GM19240 (cell line): ENCODE data around the gene NHSL1.

ENCODE experiments used
- DNase-seq: peaks from one replicate; pipeline ENCODE4 v3.0.0; 2011; ENCODE audit warnings: low spot score; ENCODE audit not compliant: insufficient read length

NHSL1 gene

DNA sequence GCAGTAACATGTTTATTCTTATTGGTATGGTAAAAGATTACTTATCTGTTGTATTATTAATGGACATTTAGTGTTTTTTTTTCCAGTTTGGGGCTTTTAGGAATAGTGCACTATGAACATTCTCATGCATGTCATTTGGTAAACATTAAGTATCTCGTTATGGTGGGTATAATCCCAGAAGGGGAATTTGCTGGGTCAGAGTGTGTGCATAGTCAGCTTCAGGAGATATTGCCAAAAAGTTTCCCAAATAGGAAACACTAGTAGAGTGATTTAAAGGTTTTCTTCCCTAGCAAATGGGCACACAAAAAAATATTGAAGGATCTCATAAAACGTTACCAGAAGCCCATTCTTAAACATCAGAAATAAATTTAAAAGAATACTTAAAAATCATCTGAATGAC lies 25.2 kb upstream of the NHSL1 start:
- no peak for DNase-seq

GRCh38 chr6:138523347-138524210 lies 24.3 kb upstream of the NHSL1 start:
- no peak for DNase-seq

DNA sequence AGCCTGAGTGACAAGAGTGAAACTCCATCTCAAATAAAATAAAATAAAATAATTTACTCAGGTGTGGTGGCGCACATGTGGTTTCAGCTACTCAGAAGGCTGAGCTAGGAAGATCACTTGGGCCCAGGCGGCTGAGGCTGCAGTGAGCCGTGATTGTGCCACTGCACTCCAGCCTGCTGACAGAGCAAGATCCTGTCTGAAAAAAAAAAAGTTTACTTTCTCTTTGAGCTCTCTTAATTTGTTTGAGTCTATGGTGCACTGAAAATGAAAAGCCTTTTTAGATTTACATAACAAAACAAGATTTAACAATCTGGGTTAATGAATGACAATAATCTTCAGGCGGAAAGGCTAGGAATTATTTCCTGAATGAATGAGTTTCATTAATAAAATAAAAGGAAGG lies 23.3 kb upstream of the NHSL1 start:
- no peak for DNase-seq

GRCh38 chr6:138521790-138522189 lies 22.5 kb upstream of the NHSL1 start:
- DNase-seq: no peak

DNA sequence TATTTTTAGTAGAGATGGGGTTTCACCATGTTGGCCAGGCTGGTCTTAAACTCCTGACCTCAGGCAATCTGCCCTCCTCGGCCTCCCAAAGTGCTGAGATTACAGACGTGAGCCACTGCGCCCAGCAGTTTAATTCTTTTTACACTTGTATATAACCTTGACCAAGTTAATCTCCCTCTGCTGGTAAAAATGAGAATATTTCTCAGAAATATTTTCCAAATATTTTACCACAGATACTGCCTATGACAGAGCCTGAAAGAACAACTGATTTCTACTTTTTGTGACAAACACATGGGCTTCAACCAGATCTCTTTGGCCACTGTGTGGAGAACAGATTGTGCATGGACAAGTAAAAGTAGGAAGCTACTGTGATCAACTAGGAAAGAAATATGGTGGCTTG lies 21.2 kb upstream of the NHSL1 start:
- DNase-seq: no peak

DNA sequence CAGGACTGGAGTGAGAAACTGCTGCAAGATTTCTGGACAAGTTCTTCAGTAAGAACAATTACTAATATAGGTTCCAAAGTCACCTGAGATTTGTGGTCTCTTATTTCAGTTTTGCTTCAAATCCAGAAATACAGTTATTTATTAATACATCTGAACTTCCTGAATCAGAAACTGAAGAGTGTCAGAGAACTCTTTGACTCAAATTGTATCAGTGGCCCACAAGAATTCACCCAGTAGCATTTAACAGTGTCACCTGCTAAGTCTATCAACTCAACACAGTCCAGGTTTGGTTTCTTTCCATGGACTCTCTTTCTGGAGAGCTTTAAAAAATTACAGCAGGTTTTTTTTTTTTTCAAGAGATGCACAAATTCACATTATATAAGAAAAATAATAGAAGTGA lies 18.8 kb upstream of the NHSL1 start:
- no peak for DNase-seq

- DNase-seq: peak; percentile 36
Observed at GRCh38 chr6:138517635-138518034, 18.3 kb upstream of the NHSL1 start.

DNA sequence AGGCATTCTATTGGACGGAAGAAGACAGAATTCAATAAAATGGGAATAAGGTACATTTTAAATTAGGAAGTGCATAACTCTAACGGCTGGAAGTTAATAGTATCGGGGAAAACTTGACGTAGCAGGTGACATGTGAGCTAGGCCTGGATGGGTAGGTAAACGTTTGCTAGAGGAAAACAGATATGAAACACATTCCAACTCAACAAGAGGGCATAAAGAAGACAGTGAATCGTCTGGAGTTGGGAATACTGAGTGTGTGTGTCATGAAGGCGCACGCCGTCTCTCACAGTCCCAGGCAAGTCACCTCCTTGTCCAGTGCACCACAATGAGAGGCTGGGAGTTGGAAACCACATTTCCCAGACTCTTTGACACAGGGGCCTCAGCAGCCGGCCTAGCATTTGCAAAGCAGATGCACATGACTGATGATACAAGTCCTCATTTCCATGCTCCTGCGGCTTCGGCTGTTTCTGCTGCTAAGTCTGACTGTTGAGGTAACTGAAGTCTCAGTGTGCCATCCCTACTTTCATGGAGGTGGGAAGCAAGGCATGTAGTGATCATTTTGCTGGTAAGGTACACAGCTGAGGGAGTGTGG lies 16.5 kb upstream of the NHSL1 start:
- no peak for DNase-seq

- DNase-seq: no peak
Observed at GRCh38 chr6:138514860-138515540, 15.7 kb upstream of the NHSL1 start.

DNA sequence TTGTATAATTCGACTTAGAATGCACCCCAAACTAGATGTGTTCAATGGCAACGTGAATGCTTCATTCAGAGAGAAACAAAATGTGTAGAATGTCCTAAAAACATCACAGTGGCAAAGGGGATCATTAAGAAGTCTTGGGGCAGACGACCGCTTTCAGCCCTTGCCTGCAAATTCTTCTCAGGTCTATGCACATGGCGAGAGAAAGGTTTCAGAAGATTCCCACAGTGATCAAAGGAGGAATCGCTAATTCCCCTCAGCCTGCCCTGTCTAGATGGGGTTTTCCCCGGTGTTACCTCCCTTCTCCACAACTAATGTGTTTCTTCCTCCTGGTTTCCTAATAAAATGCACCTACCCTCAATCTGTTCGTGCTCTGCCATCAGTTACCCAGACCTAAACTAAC lies 13.3 kb upstream of the NHSL1 start:
- DNase-seq: no peak

DNA sequence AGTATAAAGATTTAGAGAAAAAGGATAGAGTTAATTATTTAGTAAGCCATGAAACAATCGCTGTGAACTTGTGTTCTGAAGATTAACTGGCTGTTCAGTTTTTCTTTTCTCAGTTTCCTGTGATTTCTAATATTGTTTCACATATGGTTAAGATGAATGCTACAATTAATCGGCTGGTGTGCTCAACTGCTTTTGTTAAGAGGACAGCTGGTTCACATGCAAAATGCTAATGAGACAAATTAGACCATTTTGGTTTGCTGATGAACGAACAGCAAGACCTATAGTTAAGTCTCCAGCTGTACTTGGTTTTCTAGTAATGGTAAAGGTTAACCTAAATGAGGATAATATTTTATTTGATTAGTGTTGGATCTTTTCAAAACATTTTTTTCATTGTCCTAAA lies 10.8 kb upstream of the NHSL1 start:
- no peak for DNase-seq

DNA sequence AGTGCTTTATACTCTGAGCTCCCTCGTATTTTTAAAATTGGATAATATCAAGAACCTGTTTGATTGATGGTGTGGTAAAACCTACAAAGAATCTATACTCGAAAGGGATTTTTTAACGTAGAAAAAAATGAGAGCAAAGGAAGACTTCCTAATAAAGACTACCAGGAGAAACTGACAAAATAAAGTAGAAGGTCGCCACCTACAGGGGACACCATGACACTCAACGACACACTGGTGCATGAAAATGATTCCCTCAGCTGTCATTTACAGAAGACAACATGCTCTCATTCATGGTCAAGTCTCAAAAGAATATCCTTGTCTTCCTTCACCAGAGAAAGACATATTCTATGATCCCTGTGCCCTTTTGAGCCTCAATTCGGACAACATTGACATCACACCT lies 10.1 kb upstream of the NHSL1 start:
- no peak for DNase-seq

GRCh38 chr6:138508676-138508988 lies 9.3 kb upstream of the NHSL1 start:
- no peak for DNase-seq

- no peak for DNase-seq
Observed at GRCh38 chr6:138507977-138508675, 8.8 kb upstream of the NHSL1 start.

DNA sequence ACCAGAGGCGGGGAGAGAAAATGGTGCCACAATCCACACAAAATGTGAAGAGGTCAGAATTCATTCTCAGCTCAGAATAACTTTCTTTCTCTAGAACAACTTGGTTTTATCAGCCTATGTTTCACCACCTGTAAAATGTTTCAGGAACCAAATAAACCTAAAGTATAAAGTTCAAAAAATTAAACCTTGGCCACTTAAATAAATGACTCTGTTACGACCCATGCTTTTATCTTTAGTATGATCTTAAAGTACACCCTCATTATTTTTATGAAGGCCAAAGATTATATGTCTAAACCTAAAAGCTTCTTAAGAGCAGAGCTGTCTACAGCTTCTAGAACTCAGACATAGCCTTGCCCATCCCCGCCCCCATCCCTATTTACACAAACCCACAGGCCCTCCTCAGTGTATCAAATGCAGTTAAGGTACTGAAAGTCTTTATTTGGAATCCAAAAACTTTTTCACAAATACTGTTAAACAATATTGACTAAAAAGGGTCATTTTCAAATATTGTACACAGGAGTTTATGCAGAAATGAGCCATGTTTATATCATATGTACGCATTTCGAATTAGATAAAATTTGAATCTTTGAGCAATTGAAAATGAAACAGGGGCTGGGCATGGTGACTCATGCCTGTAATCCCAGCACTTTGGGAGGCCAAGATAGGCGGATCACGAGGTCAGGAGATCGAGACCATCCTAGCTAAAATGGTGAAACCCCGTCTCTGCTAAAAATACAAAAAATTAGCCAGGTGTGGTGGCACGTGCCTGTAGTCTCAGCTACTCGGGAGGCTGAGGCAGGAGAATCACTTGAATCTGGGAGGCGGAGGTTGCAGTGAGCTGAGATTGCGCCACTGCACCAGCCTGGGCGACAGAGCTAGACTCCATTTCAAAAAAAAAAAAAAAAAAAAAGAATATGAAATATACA lies 5.7 kb upstream of the NHSL1 start:
- no peak for DNase-seq

DNA sequence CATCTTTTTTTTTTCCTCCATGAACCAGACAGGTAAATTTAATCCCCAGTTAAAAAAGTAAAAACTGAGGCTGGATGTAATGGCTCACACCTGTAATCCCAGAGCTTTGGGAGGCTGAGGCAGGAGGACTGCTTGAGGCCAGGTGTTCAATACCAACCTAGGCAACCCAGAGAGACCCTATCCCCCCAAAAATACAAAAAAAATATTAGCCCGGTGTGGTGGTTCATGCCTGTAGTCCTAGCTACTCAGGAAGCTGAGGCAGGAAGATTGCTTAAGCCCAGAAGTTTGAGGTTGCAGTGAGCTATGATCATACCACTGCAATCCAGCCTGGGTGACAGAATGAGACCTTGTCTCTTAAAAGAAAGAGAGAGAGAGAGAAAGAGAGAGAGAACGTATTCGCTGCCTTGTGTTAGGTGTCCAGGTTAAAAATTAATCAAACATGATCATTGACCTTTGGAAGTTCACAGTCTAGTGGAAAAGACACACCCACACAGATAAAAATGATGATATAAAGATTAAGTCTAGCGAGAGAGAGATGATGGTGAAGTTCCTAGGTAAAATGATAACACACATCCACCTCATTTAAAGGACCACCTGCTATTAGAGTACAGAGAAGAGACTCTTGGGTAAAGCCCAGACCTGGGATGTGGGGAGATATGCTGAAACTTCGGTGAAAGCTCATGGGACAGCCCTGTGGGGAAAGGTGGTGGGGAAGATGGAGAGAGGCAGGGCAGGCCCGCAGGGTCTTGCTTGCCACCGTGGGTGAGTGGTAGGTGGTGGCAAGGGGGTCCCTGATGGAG lies 4.8 kb upstream of the NHSL1 start:
- no peak for DNase-seq

DNA sequence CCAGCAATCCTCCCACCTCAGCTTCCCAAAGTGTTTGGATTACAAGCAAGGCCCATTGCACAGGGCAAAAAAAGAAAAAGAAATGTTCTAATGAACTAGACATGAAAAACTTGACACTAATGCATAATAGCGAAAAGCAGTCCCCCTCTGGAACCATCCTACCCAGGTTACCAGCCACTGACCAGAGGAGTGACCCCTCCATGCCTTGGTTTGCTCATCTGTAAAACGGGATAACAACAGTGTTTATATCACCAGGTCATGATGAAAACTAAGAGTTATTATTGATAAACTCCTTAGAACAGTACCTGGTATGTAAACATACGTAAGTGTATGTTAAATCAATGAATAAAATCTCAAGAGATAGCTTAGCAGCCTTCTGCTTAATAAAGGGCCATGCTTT lies 3.3 kb upstream of the NHSL1 start:
- no peak for DNase-seq

DNA sequence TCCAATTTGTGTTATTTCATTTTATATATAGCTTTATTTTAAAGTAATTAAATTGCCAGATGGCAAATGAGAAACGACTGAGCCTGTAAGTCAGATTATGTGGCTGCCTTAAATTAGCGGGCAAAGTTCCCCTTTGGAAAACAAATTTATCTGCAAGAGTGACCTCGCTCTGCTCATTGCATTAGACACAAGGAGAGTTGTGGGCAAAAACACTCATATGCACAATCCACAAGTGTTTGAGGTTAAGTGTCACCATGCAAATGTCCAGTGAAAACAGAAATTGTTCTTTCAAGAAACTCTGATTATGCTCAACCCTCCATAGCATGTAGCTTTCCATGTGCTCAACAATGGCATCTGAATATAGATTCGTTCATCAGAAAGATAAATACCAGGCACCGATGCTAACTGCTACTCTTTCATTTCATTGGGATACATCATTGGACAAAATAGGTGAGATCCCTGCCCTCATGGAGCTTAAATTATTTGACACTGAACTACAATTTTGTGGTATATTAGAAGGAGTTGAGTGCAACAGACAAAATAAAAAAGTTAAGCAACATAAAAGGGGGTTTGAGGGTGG lies 1.7 kb upstream of the NHSL1 start:
- DNase-seq: no peak

DNA sequence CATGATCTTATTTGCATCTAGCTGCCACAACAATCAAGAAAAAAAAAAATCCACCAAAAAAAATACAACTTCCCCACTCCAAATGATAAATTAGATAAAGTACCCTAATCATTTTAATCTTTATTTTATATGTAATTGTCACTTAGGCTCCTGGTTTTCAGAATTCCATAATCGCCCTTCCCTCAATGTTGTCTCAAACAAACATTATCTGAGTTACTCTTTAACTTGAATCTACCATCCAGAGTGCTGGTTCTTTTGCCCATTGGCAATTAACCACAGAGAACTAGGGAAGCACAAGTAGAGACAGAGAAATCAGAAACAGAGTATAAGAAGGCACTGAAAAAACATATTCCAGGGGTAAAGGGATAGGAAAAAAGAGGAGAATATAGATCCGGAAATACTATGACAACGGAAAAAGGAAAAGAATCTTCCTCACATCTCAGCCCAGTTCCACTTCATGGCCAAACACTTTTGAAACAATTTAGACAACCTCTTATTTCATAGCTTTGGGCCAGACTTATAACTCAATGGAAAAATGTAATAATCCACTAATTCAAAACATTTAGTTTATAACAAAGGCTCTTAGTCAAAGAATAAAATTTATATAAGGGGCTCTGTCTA lies 861 bp upstream of the NHSL1 start:
- no peak for DNase-seq
